Mesendoderm (in vitro differentiated cells): ENCODE data around the gene IFNK.
A peak's percentile ranks its signal among the peaks of the same experiment; 100 is the strongest.

Experiments used
- DNase-seq: peaks from one replicate; pipeline ENCODE4 v3.0.0; 2013
- H2AK5ac ChIP-seq: 2 replicates; pipeline ENCODE4 v1.6.1; 2013; ENCODE audit warnings: low read length, inconsistent platforms
- H2BK120ac ChIP-seq: 2 replicates; pipeline ENCODE4 v1.6.1; 2013; ENCODE audit warnings: low read depth, mild to moderate bottlenecking, low read length, moderate library complexity, mixed read lengths
- H2BK15ac ChIP-seq: replicated peaks from 2 replicates; pipeline ENCODE4 v1.6.1; 2013; ENCODE audit warnings: low read depth, mild to moderate bottlenecking, moderate library complexity
- H2BK5ac ChIP-seq: 2 replicates; pipeline ENCODE4 v1.6.1; 2013; ENCODE audit warnings: low read length, inconsistent platforms
- H3K18ac ChIP-seq: 2 replicates; pipeline ENCODE4 v1.6.1; 2013; ENCODE audit warnings: mild to moderate bottlenecking, low read length, mixed read lengths
- H3K23ac ChIP-seq: one replicate; pipeline ENCODE4 v1.6.1; 2013; ENCODE audit warnings: low read length
- H3K27ac ChIP-seq: 2 replicates; pipeline ENCODE4 v1.5.1; 2013; ENCODE audit warnings: low read depth, mild to moderate bottlenecking, inconsistent platforms, low read length, moderate library complexity
- H3K27me3 ChIP-seq: 2 replicates; pipeline ENCODE4 v1.6.1; 2013; ENCODE audit warnings: low read length, control low read depth, mild to moderate bottlenecking, inconsistent platforms; ENCODE audit not compliant: insufficient read depth, poor library complexity
- H3K36me3 ChIP-seq: 2 replicates; pipeline ENCODE4 v1.6.1; 2013; ENCODE audit warnings: low read length, inconsistent platforms; ENCODE audit not compliant: control insufficient read depth, insufficient read depth
- H3K4ac ChIP-seq: one replicate; pipeline ENCODE4 v1.6.1; 2013; ENCODE audit warnings: low read depth, mild to moderate bottlenecking, low read length, moderate library complexity
- H3K4me1 ChIP-seq: 2 replicates; pipeline ENCODE4 v1.6.1; 2013; ENCODE audit warnings: low read depth, low read length, inconsistent platforms; ENCODE audit not compliant: control insufficient read depth
- H3K4me2 ChIP-seq: 2 replicates; pipeline ENCODE4 v1.6.1; 2013; ENCODE audit warnings: low read length
- H3K4me3 ChIP-seq: 2 replicates; pipeline ENCODE4 v1.5.1; 2013; ENCODE audit warnings: mild to moderate bottlenecking, low read length
- H3K56ac ChIP-seq: one replicate; pipeline ENCODE4 v1.6.1; 2013; ENCODE audit warnings: low read length
- H3K79me1 ChIP-seq: 2 replicates; pipeline ENCODE4 v1.6.1; 2013; ENCODE audit warnings: low read length, inconsistent platforms
- H3K79me2 ChIP-seq: 2 replicates; pipeline ENCODE4 v1.6.1; 2013; ENCODE audit warnings: mild to moderate bottlenecking, low read length; ENCODE audit not compliant: control insufficient read depth, insufficient read depth
- H3K9ac ChIP-seq: 2 replicates; pipeline ENCODE4 v1.6.1; 2013; ENCODE audit warnings: low read length, inconsistent platforms
- H4K5ac ChIP-seq: one replicate; pipeline ENCODE4 v1.6.1; 2013; ENCODE audit warnings: low read length
- H4K8ac ChIP-seq: one replicate; pipeline ENCODE4 v1.6.1; 2013; ENCODE audit warnings: low read depth, mild to moderate bottlenecking, control low read depth, low read length, moderate library complexity
- WGBS: extraction: QIAGEN DNeasy Blood & Tissue Kit; methylation state at CpG from one replicate; pipeline ENCODE4 v1.1.7; 2013; ENCODE audit warnings: low lambda C conversion rate, missing lambda C conversion rate; ENCODE audit not compliant: insufficient coverage; ENCODE audit errors: extremely low coverage; 5-methylcytosine and 5-hydroxymethylcytosine counted together

IFNK gene

GRCh38 chr9:27533311-27533710 is 9.2 kb downstream of the IFNK start:
- no peak overlapping the region for H3K4me2 ChIP-seq
- no peak overlapping the region for H4K5ac ChIP-seq
- H3K36me3 ChIP-seq, result no peaks in the 10 kb centered on the region
- H2BK120ac ChIP-seq, result no peak overlapping the region
- H3K18ac ChIP-seq, result no peak overlapping the region
- no peaks in the 10 kb centered on the region for H3K79me1 ChIP-seq
- no peak overlapping the region for H3K9ac ChIP-seq
- H3K56ac ChIP-seq, result no peak overlapping the region
- H3K27me3 ChIP-seq, result no peaks in the 10 kb centered on the region
- H3K27ac ChIP-seq, result no peak overlapping the region
- no CpG with 5 or more reads among the region's 1 CpG for WGBS
- H2BK5ac ChIP-seq, result no peak overlapping the region
- H3K23ac ChIP-seq, result no peak overlapping the region
- no peak overlapping the region for H3K4ac ChIP-seq
- no peak overlapping the region for H3K4me3 ChIP-seq
- no peak for DNase-seq
- H3K4me1 ChIP-seq, result no peaks in the 10 kb centered on the region
- H3K79me2 ChIP-seq, result no peaks in the 10 kb centered on the region
- H2AK5ac ChIP-seq, result no peak overlapping the region
- no peak overlapping the region for H4K8ac ChIP-seq
- H2BK15ac ChIP-seq, result no peak overlapping the region

- no peak overlapping the region for H3K9ac ChIP-seq
- H2BK5ac ChIP-seq, result no peak overlapping the region
- no peak overlapping the region for H4K8ac ChIP-seq
- no peak overlapping the region for H2BK15ac ChIP-seq
- no peaks in the 10 kb centered on the region for H3K79me1 ChIP-seq
- H3K27ac ChIP-seq, result no peak overlapping the region
- DNase-seq, result no peak
- H3K27me3 ChIP-seq, result no peaks in the 10 kb centered on the region
- H3K4me2 ChIP-seq, result no peak overlapping the region
- no peak overlapping the region for H3K4ac ChIP-seq
- no peaks in the 10 kb centered on the region for H3K36me3 ChIP-seq
- no peak overlapping the region for H3K23ac ChIP-seq
- no CpG with 5 or more reads among the region's 4 CpGs for WGBS
- no peak overlapping the region for H2AK5ac ChIP-seq
- no peak overlapping the region for H3K4me3 ChIP-seq
- H3K79me2 ChIP-seq, result no peaks in the 10 kb centered on the region
- no peak overlapping the region for H4K5ac ChIP-seq
- no peak overlapping the region for H2BK120ac ChIP-seq
- no peak overlapping the region for H3K56ac ChIP-seq
- H3K4me1 ChIP-seq, result no peaks in the 10 kb centered on the region
- no peak overlapping the region for H3K18ac ChIP-seq
Observed at GRCh38 chr9:27534131-27534530, 10.0 kb downstream of the IFNK start.

GRCh38 chr9:27534658-27535209 is 10.6 kb downstream of the IFNK start:
- no peak overlapping the region for H3K4me2 ChIP-seq

DNA sequence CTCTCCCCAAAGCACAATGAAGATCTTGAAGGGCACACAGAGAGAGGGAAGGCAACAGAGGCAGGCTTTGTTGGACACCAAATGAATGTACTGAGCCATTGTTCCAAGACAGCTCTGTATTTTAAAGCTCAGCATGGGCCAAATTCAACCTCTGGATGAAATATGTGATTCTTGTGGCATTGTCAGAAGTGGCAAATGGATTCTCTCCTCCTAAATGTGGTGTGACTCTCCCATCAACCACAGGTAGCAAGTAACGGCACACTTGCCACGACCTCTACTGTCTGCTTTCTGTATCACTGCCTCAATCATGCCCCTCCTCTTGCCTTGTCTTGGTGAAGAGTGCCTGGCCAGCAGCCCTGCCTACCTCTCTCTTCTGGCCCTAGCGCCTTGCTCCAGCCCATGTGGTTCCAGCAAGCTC is 11.6 kb downstream of the IFNK start:
- Histone ChIP-seq H3K79me1 (no peaks in the 10 kb centered on the region), H3K4me1 (no peaks in the 10 kb centered on the region), H3K4me3 (no peak overlapping the region), H3K4me2 (no peak overlapping the region), H2BK5ac (no peak overlapping the region), H3K27me3 (no peaks in the 10 kb centered on the region), H3K36me3 (no peaks in the 10 kb centered on the region), H3K18ac (no peak overlapping the region), H2BK15ac (no peak overlapping the region), H4K5ac (no peak overlapping the region), H3K27ac (no peak overlapping the region), H3K9ac (no peak overlapping the region), H2AK5ac (no peak overlapping the region), H3K23ac (no peak overlapping the region), H3K4ac (no peak overlapping the region), H2BK120ac (no peak overlapping the region), H3K56ac (no peak overlapping the region), H4K8ac (no peak overlapping the region), H3K79me2 (no peaks in the 10 kb centered on the region)
- DNase-seq, result peak; percentile 88
- WGBS, result no CpG with 5 or more reads among the region's 3 CpGs

More at GRCh38 chr9:27534658-27535209, 10.6 kb downstream of the IFNK start:
- Histone ChIP-seq H2BK15ac (no peak overlapping the region), H3K23ac (no peak overlapping the region), H3K27me3 (no peaks in the 10 kb centered on the region), H3K27ac (no peak overlapping the region), H2BK120ac (no peak overlapping the region), H3K4ac (no peak overlapping the region), H3K18ac (no peak overlapping the region), H4K8ac (no peak overlapping the region), H3K4me3 (no peak overlapping the region), H3K56ac (no peak overlapping the region), H3K79me1 (no peaks in the 10 kb centered on the region), H3K79me2 (no peaks in the 10 kb centered on the region), H2BK5ac (no peak overlapping the region), H3K9ac (no peak overlapping the region), H3K36me3 (no peaks in the 10 kb centered on the region), H2AK5ac (no peak overlapping the region), H4K5ac (no peak overlapping the region), H3K4me1 (no peaks in the 10 kb centered on the region)
- no peak for DNase-seq
- WGBS, result no CpG with 5 or more reads among the region's 3 CpGs

DNA sequence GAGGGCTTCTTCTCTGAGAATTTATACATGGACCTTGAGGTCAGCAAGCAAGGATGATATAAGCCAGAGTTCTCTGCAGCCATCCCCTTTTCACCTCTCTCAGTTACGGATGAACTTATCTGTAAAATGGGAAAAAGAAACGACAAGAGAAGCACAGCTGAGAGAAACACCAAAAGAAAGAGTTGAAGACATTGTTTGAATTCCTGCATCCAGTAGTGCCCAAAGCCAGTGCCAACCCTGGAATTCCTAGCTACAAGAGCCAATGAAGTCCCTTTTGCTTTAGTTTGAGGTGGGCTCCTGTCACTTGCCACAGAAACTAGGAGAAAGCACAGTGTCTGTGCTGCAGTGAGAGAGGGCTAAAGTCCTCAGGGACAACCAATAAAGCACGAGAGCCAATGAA is 12.1 kb downstream of the IFNK start:
- H3K18ac ChIP-seq, result no peak overlapping the region
- no peak overlapping the region for H2BK5ac ChIP-seq
- H4K5ac ChIP-seq, result no peak overlapping the region
- no peaks in the 10 kb centered on the region for H3K36me3 ChIP-seq
- H2BK15ac ChIP-seq, result no peak overlapping the region
- no peak overlapping the region for H3K23ac ChIP-seq
- H2BK120ac ChIP-seq, result no peak overlapping the region
- no peak overlapping the region for H2AK5ac ChIP-seq
- H3K4ac ChIP-seq, result no peak overlapping the region
- no peak overlapping the region for H3K27ac ChIP-seq
- no peaks in the 10 kb centered on the region for H3K27me3 ChIP-seq
- no peaks in the 10 kb centered on the region for H3K79me1 ChIP-seq
- H3K4me3 ChIP-seq, result no peak overlapping the region
- H3K56ac ChIP-seq, result no peak overlapping the region
- no peak overlapping the region for H3K4me2 ChIP-seq
- DNase-seq, result peak; percentile 57
- no peak overlapping the region for H3K9ac ChIP-seq
- H3K79me2 ChIP-seq, result no peaks in the 10 kb centered on the region
- no peak overlapping the region for H4K8ac ChIP-seq
- WGBS, result no CpG with 5 or more reads among the region's 3 CpGs
- H3K4me1 ChIP-seq, result no peaks in the 10 kb centered on the region

DNA sequence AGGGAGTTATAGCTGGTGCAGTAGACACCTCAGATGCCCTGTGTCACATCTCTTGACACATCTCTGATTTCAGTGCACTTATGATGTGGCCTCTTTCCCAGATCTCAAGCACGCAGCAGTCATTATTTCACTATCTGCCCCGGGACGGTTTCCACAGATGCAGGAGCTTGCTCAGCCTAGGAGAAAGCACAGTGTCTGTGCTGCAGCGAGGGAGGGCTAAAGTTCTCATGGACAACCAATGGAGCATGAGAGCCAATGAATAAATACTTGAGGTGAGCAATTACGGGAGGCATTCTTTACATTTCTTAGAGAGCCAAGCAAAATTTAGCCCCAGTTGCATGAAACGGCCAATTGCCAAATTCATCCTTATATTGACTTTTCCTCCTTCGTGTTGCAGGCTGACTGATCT is 12.9 kb downstream of the IFNK start:
- WGBS, result no CpG with 5 or more reads among the region's 7 CpGs
- no peak overlapping the region for H3K4ac ChIP-seq

More for the DNA sequence above, 12.9 kb downstream of the IFNK start:
- Histone ChIP-seq H3K56ac (no peak overlapping the region), H3K27me3 (no peaks in the 10 kb centered on the region), H3K4me3 (no peak overlapping the region), H3K23ac (no peak overlapping the region), H3K79me1 (no peaks in the 10 kb centered on the region), H2BK5ac (no peak overlapping the region), H3K4me1 (no peaks in the 10 kb centered on the region), H3K79me2 (no peaks in the 10 kb centered on the region), H3K18ac (no peak overlapping the region), H3K27ac (no peak overlapping the region), H2BK15ac (no peak overlapping the region), H3K9ac (no peak overlapping the region), H3K4me2 (no peak overlapping the region), H2AK5ac (no peak overlapping the region), H2BK120ac (no peak overlapping the region), H3K36me3 (no peaks in the 10 kb centered on the region), H4K5ac (no peak overlapping the region), H4K8ac (no peak overlapping the region)
- peak; percentile 44 for DNase-seq
